Spleen (tissue), 7 donors: ENCODE data around the gene CACNA1A.

Experiments used
- POLR2A ChIP-seq, 3 donors: fragments of 450-650 bp; IDR thresholded peaks; one replicate each; pipeline ENCODE4 v1.5.1; 2017; ENCODE audit warnings: antibody characterized with exemption in 3 of 3, mild to moderate bottlenecking in 1 of 3
- POLR2AphosphoS5 ChIP-seq, 3 donors: sonication (generic); formaldehyde crosslinking; IDR thresholded peaks; one replicate each; pipeline ENCODE4 v1.5.1; 2017; ENCODE audit warnings: antibody characterized with exemption in 3 of 3
- TF ChIP-seq, protein P1 (sequence below), 11 experiments: fragments of 200-600 bp in 7 of 11; fragments of 450-650 bp in 4 of 11; sonication (generic) in 4 of 11; IDR thresholded peaks in 8 of 11; conservative IDR thresholded peaks in 3 of 11; 1 replicate in 7 of 11; 2 replicates in 4 of 11; pipeline versions ENCODE4 v1.4.0 to v1.8.0; 2016 to 2021; ENCODE audit warnings: antibody characterized with exemption in 11 of 11, inconsistent platforms in 4 of 11, mild to moderate bottlenecking in 1 of 11
- donor health status: DM: no; HTN: no; CAD: no; lungs with moderate emphysema.
- donor health status: DM: no; HTN: no; CAD: no.
- donor health status: DM: no; HTN: no; CAD: no.

DNA sequence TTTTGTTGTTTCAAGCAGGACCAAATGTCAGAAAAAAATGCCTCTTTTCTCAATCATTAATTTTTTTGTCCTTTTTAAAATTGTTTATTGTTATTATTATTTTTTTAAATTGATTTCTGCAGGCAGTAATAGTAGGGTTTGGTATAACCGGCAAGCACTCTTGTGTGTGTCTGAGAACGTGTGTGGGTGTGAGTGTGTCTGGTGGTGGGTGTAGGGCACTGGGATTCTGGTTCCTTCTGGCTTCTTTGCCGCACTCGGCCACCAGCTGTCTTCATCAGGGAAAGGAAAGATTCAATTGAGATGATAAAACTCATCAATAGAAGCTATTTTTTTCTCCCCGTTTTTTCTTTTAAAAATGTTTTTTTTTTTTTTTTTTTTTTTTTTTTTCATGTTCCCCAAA is 299.7 kb downstream of the CACNA1A start:
- TF ChIP-seq, protein P1, sequence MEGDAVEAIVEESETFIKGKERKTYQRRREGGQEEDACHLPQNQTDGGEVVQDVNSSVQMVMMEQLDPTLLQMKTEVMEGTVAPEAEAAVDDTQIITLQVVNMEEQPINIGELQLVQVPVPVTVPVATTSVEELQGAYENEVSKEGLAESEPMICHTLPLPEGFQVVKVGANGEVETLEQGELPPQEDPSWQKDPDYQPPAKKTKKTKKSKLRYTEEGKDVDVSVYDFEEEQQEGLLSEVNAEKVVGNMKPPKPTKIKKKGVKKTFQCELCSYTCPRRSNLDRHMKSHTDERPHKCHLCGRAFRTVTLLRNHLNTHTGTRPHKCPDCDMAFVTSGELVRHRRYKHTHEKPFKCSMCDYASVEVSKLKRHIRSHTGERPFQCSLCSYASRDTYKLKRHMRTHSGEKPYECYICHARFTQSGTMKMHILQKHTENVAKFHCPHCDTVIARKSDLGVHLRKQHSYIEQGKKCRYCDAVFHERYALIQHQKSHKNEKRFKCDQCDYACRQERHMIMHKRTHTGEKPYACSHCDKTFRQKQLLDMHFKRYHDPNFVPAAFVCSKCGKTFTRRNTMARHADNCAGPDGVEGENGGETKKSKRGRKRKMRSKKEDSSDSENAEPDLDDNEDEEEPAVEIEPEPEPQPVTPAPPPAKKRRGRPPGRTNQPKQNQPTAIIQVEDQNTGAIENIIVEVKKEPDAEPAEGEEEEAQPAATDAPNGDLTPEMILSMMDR (IDR thresholded peaks at IDR 0.05 in 8 of 11, conservative IDR thresholded peaks at IDR 0.05 in 3 of 11), result no peak
- no peak for TF ChIP-seq POLR2A (IDR thresholded peaks at IDR 0.05)
- no peak for TF ChIP-seq POLR2AphosphoS5 (IDR thresholded peaks at IDR 0.05)
